ENCODE results near the gene COMT. TPM values are rescaled to one million over a fixed set of nuclear protein-coding genes. Genes with fewer than 3 reads are reported as not detected.

Gene COMT
- total RNA-seq, 1 experiment from 2014 or later, result 96.0 TPM

DNA sequence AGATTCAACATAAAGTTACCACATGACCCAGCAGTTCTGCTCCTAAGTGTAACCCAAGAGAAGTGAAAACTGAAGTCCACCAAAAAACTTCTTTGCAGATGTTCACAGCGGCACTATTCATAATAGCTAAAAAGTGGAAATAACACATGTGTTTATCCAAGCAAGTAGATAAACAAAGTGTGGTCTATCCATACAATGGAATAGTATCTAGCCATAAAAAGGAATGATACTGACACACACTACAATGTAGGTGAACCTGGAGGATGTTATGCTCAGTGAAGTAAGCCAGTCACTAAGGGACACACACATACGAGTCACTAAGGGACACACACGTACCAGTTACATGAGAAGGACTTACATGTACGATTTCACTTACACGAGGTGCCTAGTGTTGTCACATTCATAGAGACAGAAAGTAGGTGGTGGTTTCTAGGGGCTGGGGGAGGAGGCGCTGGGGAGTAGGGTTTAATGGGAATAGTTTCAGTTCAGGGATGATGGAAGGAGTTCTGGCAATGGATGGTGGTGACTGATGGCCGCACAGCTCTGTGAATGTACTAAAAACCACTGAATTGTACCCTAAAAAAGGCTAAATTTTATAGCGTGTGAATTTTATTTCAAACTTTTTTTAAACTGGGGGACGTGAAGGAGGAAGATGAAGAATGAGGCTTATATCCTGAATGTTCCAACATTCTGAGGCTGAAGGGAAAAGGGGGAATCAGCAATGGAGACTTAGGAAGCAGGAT, 27.2 kb upstream of the COMT start:
- no peak overlapping the region for H3K4me3 ChIP-seq (ENCODE audit: low read depth, low read length)
- peaks cover 7% of the 10 kb centered on the region for H3K4me1 Mint-ChIP-seq (ENCODE audit: low read depth, unreplicated experiment)
- H3K36me3 Mint-ChIP-seq (ENCODE audit: insufficient read depth, unreplicated experiment), result peaks cover 41% of the 10 kb centered on the region
- H3K4me3 Mint-ChIP-seq (ENCODE audit: unreplicated experiment), result no peak overlapping the region
- H3K27me3 Mint-ChIP-seq (ENCODE audit: insufficient read depth, unreplicated experiment), result no peaks in the 10 kb centered on the region
- intact Hi-C loops (cut with micrococcal nuclease; ENCODE audit: unreplicated experiment), result no loop called here
- POLR2A ChIA-PET, result no interaction called here
- H3K9me3 ChIP-seq, result no peaks in the 10 kb centered on the region
- no peaks in the 10 kb centered on the region for H3K36me3 ChIP-seq (ENCODE audit: control insufficient read depth, insufficient read depth, low read length)
- TF ChIP-seq, protein P1, sequence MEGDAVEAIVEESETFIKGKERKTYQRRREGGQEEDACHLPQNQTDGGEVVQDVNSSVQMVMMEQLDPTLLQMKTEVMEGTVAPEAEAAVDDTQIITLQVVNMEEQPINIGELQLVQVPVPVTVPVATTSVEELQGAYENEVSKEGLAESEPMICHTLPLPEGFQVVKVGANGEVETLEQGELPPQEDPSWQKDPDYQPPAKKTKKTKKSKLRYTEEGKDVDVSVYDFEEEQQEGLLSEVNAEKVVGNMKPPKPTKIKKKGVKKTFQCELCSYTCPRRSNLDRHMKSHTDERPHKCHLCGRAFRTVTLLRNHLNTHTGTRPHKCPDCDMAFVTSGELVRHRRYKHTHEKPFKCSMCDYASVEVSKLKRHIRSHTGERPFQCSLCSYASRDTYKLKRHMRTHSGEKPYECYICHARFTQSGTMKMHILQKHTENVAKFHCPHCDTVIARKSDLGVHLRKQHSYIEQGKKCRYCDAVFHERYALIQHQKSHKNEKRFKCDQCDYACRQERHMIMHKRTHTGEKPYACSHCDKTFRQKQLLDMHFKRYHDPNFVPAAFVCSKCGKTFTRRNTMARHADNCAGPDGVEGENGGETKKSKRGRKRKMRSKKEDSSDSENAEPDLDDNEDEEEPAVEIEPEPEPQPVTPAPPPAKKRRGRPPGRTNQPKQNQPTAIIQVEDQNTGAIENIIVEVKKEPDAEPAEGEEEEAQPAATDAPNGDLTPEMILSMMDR (IDR thresholded peaks at IDR 0.05; ENCODE audit: insufficient read depth in 1 of 2, low read depth in 1 of 2, low read length in 1 of 2, severe bottlenecking in 1 of 2, unreplicated experiment in 1 of 2), result no peak
- H3K4me1 ChIP-seq, result no peaks in the 10 kb centered on the region
- no TSS peak for BruUV-seq (replicated peaks)
- H3K27me3 ChIP-seq (replicated peaks; ENCODE audit: control insufficient read depth, insufficient read depth, low read length), result no peaks in the 10 kb centered on the region
- CTCF ChIA-PET, result interaction anchor here (1.7 kb wide), 1 partner anchor 184 kb away, joined by 4 read pairs; no protein-coding TSS in a partner anchor
- H3K9me3 Mint-ChIP-seq (ENCODE audit: unreplicated experiment), result no peaks in the 10 kb centered on the region
- no peak overlapping the region for H3K27ac Mint-ChIP-seq (ENCODE audit: unreplicated experiment)
- no peak for DNase-seq

DNA sequence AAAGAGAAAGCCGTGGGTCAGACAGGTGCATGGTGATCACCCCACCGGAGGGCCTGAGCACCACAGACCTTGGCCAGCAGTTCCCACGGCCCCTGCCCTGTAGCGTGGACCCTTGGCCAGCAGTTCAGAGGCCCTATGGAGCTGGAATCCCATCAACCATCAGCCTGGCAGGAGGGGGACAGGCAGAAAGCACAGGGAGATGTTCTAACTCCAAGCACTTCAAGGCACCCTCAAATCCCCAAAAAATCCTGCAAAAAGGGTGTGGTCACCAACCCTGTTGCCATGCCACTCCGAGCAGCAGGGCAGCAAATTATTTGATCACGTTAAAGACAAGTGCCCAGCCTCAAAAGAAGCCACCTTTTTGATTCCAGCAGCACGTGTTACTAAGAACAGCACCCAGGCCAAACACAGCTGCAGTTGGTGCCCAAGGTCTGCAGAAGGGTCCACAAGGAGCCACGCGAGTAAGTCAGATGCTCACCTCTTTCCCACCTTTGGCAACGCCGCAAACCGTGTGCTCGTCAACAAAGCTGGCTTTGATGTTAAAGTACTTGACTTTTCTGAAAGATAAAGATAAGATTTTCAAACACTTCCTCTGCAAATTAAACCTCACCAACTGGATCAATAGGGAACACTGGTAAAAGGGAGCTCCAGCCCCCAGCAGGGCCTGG, 26.2 kb upstream of the COMT start:
- TF ChIP-seq, protein P1 (IDR thresholded peaks at IDR 0.05; ENCODE audit: insufficient read depth in 1 of 2, low read depth in 1 of 2, low read length in 1 of 2, severe bottlenecking in 1 of 2, unreplicated experiment in 1 of 2), result no peak
- no peak for DNase-seq
- Mint-ChIP-seq H3K4me1 (ENCODE audit: low read depth, unreplicated experiment) (no peaks in the 10 kb centered on the region), H3K27ac (ENCODE audit: unreplicated experiment) (no peak overlapping the region), H3K36me3 (ENCODE audit: insufficient read depth, unreplicated experiment) (peaks cover 33% of the 10 kb centered on the region), H3K4me3 (ENCODE audit: unreplicated experiment) (no peak overlapping the region), H3K27me3 (ENCODE audit: insufficient read depth, unreplicated experiment) (no peaks in the 10 kb centered on the region), H3K9me3 (ENCODE audit: unreplicated experiment) (no peaks in the 10 kb centered on the region)
- Histone ChIP-seq H3K4me3 (ENCODE audit: low read depth, low read length) (no peak overlapping the region), H3K27me3 (replicated peaks; ENCODE audit: control insufficient read depth, insufficient read depth, low read length) (no peaks in the 10 kb centered on the region), H3K9me3 (no peaks in the 10 kb centered on the region), H3K36me3 (ENCODE audit: control insufficient read depth, insufficient read depth, low read length) (no peaks in the 10 kb centered on the region), H3K4me1 (no peaks in the 10 kb centered on the region)
- CTCF ChIA-PET, result no interaction called here
- intact Hi-C loops (cut with micrococcal nuclease; ENCODE audit: unreplicated experiment), result no loop called here
- POLR2A ChIA-PET, result no interaction called here
- BruUV-seq (replicated peaks), result no TSS peak

DNA sequence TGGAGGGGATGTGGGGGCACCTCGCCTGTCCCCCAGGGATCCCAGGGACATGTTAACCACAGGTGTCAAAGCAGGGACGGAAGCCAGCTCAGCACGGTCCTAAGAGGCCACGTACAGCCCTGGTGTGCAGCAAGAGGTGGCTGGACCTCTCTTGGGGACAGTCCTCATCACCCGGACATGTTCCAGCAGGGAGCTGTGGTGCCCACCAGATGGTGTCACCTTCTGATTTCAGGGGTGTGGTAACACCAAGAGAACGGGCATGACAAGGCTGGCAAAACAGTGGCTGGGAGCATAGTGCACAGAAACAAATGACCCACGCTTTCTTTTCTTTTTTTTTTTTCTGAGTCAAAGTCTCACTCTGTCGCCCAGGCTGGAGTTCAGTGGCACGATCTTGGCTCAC, 25.6 kb upstream of the COMT start:
- no peak overlapping the region for H3K27ac Mint-ChIP-seq (ENCODE audit: unreplicated experiment)
- TF ChIP-seq, protein P1 (IDR thresholded peaks at IDR 0.05; ENCODE audit: insufficient read depth in 1 of 2, low read depth in 1 of 2, low read length in 1 of 2, severe bottlenecking in 1 of 2, unreplicated experiment in 1 of 2), result no peak
- no peak for DNase-seq
- H3K27me3 Mint-ChIP-seq (ENCODE audit: insufficient read depth, unreplicated experiment), result no peaks in the 10 kb centered on the region
- no TSS peak for BruUV-seq (replicated peaks)
- H3K4me3 ChIP-seq (ENCODE audit: low read depth, low read length), result no peak overlapping the region
- peaks cover 33% of the 10 kb centered on the region for H3K36me3 Mint-ChIP-seq (ENCODE audit: insufficient read depth, unreplicated experiment)
- H3K4me1 ChIP-seq, result no peaks in the 10 kb centered on the region
- no peaks in the 10 kb centered on the region for H3K9me3 Mint-ChIP-seq (ENCODE audit: unreplicated experiment)
- no peaks in the 10 kb centered on the region for H3K27me3 ChIP-seq (replicated peaks; ENCODE audit: control insufficient read depth, insufficient read depth, low read length)
- H3K4me1 Mint-ChIP-seq (ENCODE audit: low read depth, unreplicated experiment), result no peaks in the 10 kb centered on the region
- CTCF ChIA-PET, result interaction anchor here (1.1 kb wide), 1 partner anchor 186 kb away, joined by 3 read pairs; no protein-coding TSS in a partner anchor
- POLR2A ChIA-PET, result no interaction called here
- no peaks in the 10 kb centered on the region for H3K36me3 ChIP-seq (ENCODE audit: control insufficient read depth, insufficient read depth, low read length)
- no peaks in the 10 kb centered on the region for H3K9me3 ChIP-seq
- H3K4me3 Mint-ChIP-seq (ENCODE audit: unreplicated experiment), result no peak overlapping the region
- intact Hi-C loops (cut with micrococcal nuclease; ENCODE audit: unreplicated experiment), result no loop called here

All from Caco-2 (cell line).